HCT116 (cell line): ENCODE results near the gene TMEFF2.

Experiments used
- YY1 ChIP-seq: IDR thresholded peaks from 2 replicates; pipeline ENCODE4 v1.6.1; 2011; ENCODE audit warnings: low read length, low read depth, moderate library complexity, mild to moderate bottlenecking; ENCODE audit not compliant: insufficient replicate concordance; ENCODE audit errors: extremely low read depth
- TF ChIP-seq, protein P1 (sequence below): IDR thresholded peaks from 2 replicates; pipeline ENCODE4 v1.6.1; 2011; ENCODE audit warnings: mild to moderate bottlenecking, low read length, moderate library complexity; ENCODE audit not compliant: insufficient replicate concordance; ENCODE audit errors: extremely low read depth
- TF ChIP-seq, protein P2 (sequence below), 3 experiments: fragments of 200-600 bp in 1 of 3; sonication (generic) in 1 of 3; IDR thresholded peaks in 2 of 3; conservative IDR thresholded peaks in 1 of 3; 2 replicates each; pipeline ENCODE4 v1.5.1; 2012 to 2017; ENCODE audit warnings: low read depth in 2 of 3, low read length in 2 of 3, antibody characterized with exemption in 1 of 3, borderline replicate concordance in 1 of 3, control low read depth in 1 of 3, mild to moderate bottlenecking in 1 of 3, mixed read lengths in 1 of 3, mixed run types in 1 of 3, moderate library complexity in 1 of 3; ENCODE audit not compliant: insufficient read depth in 1 of 3

DNA sequence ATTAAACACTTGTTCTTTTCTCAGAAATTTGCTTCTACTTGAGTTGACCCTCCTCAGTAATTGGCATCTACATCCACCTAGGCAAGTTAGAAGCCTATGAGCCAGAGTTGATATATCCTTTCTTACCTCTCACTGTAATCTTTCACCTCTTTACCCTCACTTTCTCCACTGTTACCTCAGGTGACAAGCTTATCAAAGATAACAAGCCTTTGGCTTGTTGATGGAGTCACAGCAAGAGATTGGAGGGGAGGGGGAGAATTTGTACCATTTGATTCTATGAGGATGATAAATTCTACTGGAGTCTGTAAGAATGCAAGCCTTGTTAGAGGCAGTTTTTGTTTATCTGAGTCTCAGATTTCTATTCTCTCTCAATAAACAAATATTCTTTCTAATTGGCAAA lies 176.9 kb downstream of the TMEFF2 start:
- TF ChIP-seq, protein P1, sequence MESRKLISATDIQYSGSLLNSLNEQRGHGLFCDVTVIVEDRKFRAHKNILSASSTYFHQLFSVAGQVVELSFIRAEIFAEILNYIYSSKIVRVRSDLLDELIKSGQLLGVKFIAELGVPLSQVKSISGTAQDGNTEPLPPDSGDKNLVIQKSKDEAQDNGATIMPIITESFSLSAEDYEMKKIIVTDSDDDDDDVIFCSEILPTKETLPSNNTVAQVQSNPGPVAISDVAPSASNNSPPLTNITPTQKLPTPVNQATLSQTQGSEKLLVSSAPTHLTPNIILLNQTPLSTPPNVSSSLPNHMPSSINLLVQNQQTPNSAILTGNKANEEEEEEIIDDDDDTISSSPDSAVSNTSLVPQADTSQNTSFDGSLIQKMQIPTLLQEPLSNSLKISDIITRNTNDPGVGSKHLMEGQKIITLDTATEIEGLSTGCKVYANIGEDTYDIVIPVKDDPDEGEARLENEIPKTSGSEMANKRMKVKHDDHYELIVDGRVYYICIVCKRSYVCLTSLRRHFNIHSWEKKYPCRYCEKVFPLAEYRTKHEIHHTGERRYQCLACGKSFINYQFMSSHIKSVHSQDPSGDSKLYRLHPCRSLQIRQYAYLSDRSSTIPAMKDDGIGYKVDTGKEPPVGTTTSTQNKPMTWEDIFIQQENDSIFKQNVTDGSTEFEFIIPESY, result no peak
- TF ChIP-seq, protein P2, sequence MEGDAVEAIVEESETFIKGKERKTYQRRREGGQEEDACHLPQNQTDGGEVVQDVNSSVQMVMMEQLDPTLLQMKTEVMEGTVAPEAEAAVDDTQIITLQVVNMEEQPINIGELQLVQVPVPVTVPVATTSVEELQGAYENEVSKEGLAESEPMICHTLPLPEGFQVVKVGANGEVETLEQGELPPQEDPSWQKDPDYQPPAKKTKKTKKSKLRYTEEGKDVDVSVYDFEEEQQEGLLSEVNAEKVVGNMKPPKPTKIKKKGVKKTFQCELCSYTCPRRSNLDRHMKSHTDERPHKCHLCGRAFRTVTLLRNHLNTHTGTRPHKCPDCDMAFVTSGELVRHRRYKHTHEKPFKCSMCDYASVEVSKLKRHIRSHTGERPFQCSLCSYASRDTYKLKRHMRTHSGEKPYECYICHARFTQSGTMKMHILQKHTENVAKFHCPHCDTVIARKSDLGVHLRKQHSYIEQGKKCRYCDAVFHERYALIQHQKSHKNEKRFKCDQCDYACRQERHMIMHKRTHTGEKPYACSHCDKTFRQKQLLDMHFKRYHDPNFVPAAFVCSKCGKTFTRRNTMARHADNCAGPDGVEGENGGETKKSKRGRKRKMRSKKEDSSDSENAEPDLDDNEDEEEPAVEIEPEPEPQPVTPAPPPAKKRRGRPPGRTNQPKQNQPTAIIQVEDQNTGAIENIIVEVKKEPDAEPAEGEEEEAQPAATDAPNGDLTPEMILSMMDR (IDR thresholded peaks at IDR 0.05 in 2 of 3, conservative IDR thresholded peaks at IDR 0.05 in 1 of 3; ENCODE audit: borderline replicate concordance in 1 of 3, insufficient read depth in 1 of 3, low read depth in 2 of 3, low read length in 2 of 3), result no peak
- no peak for TF ChIP-seq YY1
